HepG2 (cell line): ENCODE data around the gene SYMPK. TPM values are rescaled to one million over a fixed set of nuclear protein-coding genes. Genes with fewer than 3 reads are reported as not detected.

Experiments
- AGO2 ChIP-seq: fragments of 200-400 bp; formaldehyde crosslinking; optimal IDR thresholded peaks from 2 replicates; pipeline ENCODE3; 2017; ENCODE audit warnings: mild to moderate bottlenecking, low read depth, low read length, moderate library complexity
- KLF11 ChIP-seq: IDR thresholded peaks from 2 replicates; pipeline ENCODE4 v1.6.1; 2016; ENCODE audit warnings: missing compliant biosample characterization
- PATZ1 ChIP-seq: sonication (generic); formaldehyde crosslinking; IDR thresholded peaks from 2 replicates; pipeline ENCODE4 v1.4.0; 2020; ENCODE audit warnings: missing genetic modification reagents
- PBX3 ChIP-seq: sonication (generic); formaldehyde crosslinking; IDR thresholded peaks from 2 replicates; pipeline ENCODE4 v1.8.1; 2023; ENCODE audit warnings: missing genetic modification reagents, inconsistent platforms, borderline replicate concordance
- SRSF9 ChIP-seq: fragments of 200-400 bp; formaldehyde crosslinking; IDR thresholded peaks from 2 replicates; pipeline ENCODE4 v1.6.1; 2018; ENCODE audit warnings: borderline replicate concordance, mild to moderate bottlenecking, low read depth, low read length; ENCODE audit not compliant: insufficient read depth, poor library complexity, severe bottlenecking
- ZNF292 ChIP-seq: sonication (generic); formaldehyde crosslinking; IDR thresholded peaks from 2 replicates; pipeline ENCODE4 v1.8.1; 2022; ENCODE audit warnings: mild to moderate bottlenecking, low read depth, missing genetic modification reagents, borderline replicate concordance
- ZNF317 ChIP-seq: sonication (generic); formaldehyde crosslinking; IDR thresholded peaks from 2 replicates; pipeline ENCODE4 v1.5.0; 2020; ENCODE audit warnings: mild to moderate bottlenecking, missing genetic modification reagents
- ZNF562 ChIP-seq: sonication (generic); formaldehyde crosslinking; IDR thresholded peaks from 2 replicates; pipeline ENCODE4 v1.8.0; 2022; ENCODE audit warnings: missing genetic modification reagents, borderline replicate concordance
- ZNF790 ChIP-seq: sonication (generic); formaldehyde crosslinking; IDR thresholded peaks from 2 replicates; pipeline ENCODE4 v1.8.0; 2022; ENCODE audit warnings: missing genetic modification reagents, mild to moderate bottlenecking, borderline replicate concordance
- ZNF816 ChIP-seq: sonication (generic); formaldehyde crosslinking; IDR thresholded peaks from 2 replicates; pipeline ENCODE4 v1.8.0; 2022; ENCODE audit warnings: missing genetic modification reagents, mild to moderate bottlenecking, borderline replicate concordance
- polyA plus RNA-seq, 8 experiments: library from polyadenylated mRNA; depleted of rRNA in 3 of 8; stranded (reverse) in 7 of 8; unstranded in 1 of 8; fragments of >200 nt; fragmentation: Illumina TruSeq in 4 of 8; extraction: Trizol in 4 of 8; gene quantifications; 2 replicates each; pipeline versions ENCODE4 v1.2.1 to v1.2.3, GENCODE V29; 2011 to 2016; ENCODE audit warnings: low read depth in 4 of 8, missing spikeins in 1 of 8, mixed read lengths in 1 of 8; ENCODE audit not compliant: insufficient read depth in 1 of 8
- total RNA-seq, 5 experiments: library from RNA; depleted of rRNA; stranded (reverse); fragments of >200 nt; fragmentation: Illumina TruSeq; extraction: Trizol; gene quantifications; 2 replicates each; pipeline ENCODE4 v1.2.3, GENCODE V29; 2016; ENCODE audit warnings: low read depth in 1 of 5
- TF ChIP-seq, protein P1 (sequence below): sonication (generic); formaldehyde crosslinking; IDR thresholded peaks from 2 replicates; pipeline ENCODE4 v1.4.0; 2020; ENCODE audit warnings: mild to moderate bottlenecking, missing genetic modification reagents
- TF ChIP-seq, protein P2 (sequence below): sonication (generic); formaldehyde crosslinking; IDR thresholded peaks from 2 replicates; pipeline ENCODE4 v1.4.0; 2020; ENCODE audit warnings: low read depth, mild to moderate bottlenecking, missing genetic modification reagents
- TF ChIP-seq, protein P3 (sequence below): sonication (generic); formaldehyde crosslinking; IDR thresholded peaks from 2 replicates; pipeline ENCODE4 v1.8.1; 2023; ENCODE audit warnings: mild to moderate bottlenecking, moderate library complexity, missing genetic modification reagents

SYMPK gene
- total and polyA plus RNA-seq, 2 of the 13 experiments (the other 11 are each of a cell fraction or from before 2014, with no cell fraction given) = 21.9 to 55.7 TPM

- TF ChIP-seq, protein P1, sequence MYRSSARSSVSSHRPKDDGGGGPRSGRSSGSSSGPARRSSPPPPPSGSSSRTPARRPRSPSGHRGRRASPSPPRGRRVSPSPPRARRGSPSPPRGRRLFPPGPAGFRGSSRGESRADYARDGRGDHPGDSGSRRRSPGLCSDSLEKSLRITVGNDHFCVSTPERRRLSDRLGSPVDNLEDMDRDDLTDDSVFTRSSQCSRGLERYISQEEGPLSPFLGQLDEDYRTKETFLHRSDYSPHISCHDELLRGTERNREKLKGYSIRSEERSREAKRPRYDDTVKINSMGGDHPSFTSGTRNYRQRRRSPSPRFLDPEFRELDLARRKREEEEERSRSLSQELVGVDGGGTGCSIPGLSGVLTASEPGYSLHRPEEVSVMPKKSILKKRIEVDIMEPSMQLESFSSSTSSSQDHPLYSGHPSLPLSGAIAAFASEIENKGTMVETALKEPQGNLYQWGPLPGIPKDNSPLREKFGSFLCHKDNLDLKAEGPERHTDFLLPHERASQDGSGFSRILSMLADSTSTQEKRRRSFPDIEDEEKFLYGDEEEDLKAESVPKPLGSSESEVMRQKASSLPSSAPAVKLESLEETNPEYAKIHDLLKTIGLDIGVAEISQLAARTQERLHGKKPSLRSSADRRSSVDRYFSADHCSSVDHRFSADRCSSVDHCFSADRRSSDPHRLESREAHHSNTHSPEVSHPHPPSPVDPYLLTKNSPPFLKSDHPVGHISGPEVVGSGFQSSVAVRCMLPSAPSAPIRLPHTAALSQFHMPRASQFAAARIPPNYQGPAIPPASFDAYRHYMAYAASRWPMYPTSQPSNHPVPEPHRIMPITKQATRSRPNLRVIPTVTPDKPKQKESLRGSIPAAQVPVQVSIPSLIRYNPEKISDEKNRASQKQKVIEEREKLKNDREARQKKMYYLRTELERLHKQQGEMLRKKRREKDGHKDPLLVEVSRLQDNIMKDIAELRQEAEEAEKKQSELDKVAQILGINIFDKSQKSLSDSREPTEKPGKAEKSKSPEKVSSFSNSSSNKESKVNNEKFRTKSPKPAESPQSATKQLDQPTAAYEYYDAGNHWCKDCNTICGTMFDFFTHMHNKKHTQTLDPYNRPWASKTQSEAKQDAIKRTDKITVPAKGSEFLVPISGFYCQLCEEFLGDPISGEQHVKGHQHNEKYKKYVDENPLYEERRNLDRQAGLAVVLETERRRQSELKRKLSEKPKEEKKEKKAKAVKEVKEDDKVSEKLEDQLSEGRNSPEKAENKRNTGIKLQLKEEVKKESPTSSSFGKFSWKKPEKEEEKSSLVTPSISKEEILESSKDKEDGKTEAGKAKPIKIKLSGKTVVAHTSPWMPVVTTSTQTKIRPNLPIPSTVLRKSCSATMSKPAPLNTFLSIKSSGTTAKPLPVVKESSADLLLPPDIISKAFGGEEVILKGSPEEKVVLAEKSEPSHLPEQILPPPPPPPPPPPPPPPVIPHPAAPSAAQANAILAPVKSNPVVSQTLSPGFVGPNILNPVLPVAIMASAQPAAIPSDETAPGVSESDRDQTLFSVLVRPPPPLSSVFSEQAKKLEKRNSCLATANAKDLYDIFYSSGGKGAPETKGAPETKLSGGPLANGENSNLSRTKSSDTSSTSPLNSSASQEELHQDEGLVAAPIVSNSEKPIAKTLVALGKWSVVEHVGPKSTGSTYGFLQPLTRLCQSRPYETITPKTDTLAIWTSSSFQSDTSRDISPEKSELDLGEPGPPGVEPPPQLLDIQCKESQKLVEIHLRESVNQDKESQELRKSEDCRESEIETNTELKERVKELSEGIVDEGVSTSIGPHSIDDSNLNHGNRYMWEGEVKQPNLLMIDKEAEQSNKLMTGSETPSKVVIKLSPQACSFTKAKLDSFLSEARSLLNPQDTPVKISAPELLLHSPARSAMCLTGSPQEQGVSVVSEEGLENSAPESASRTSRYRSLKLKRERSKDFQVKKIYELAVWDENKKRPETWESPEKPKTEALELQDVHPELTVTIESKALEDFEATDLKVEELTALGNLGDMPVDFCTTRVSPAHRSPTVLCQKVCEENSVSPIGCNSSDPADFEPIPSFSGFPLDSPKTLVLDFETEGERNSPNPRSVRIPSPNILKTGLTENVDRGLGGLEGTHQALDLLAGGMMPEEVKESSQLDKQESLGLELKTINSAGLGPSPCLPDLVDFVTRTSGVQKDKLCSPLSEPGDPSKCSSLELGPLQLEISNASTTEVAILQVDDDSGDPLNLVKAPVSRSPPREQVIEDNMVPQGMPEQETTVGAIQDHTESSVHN (CRISPR knock-in tag) = peak; percentile 44; the same call in 1 of the 2 replicates
- TF ChIP-seq ZNF292 (CRISPR knock-in tag) (no peak), ZNF317 (CRISPR knock-in tag) (no peak), ZNF816 (CRISPR knock-in tag) (0 out of 2 replicates have a peak, but pooled peaks have one; percentile 19), SRSF9 (no peak), PATZ1 (CRISPR knock-in tag) (no peak), ZNF790 (CRISPR knock-in tag) (0 out of 2 replicates have a peak, but pooled peaks have one; percentile 33), AGO2 (peak; percentile 85), PBX3 (CRISPR knock-in tag) (no peak), ZNF562 (CRISPR knock-in tag) (no peak), KLF11 (no peak)
- TF ChIP-seq, protein P2, sequence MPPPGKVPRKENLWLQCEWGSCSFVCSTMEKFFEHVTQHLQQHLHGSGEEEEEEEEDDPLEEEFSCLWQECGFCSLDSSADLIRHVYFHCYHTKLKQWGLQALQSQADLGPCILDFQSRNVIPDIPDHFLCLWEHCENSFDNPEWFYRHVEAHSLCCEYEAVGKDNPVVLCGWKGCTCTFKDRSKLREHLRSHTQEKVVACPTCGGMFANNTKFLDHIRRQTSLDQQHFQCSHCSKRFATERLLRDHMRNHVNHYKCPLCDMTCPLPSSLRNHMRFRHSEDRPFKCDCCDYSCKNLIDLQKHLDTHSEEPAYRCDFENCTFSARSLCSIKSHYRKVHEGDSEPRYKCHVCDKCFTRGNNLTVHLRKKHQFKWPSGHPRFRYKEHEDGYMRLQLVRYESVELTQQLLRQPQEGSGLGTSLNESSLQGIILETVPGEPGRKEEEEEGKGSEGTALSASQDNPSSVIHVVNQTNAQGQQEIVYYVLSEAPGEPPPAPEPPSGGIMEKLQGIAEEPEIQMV (CRISPR knock-in tag) = no peak
- TF ChIP-seq, protein P3, sequence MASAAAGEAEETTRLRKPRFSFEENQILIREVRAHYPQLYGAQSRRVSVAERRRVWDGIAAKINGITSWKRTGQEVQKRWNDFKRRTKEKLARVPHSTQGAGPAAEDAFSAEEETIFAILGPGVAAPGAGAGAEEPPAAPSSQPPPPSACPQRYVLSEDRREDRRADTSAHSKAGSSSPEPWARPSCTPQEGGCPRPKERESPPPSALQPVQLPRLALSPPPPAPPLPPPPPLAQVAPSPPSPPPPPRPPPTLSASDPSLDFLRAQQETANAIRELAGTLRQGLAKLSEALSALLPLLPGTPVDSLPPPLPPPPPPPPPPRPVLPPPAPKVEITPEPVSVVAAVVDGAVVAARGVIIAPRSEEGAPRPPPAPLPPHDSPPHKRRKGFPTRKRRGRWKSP (CRISPR knock-in tag) = no peak
Measured at GRCh38 chr19:45883881-45884681, 21.1 kb upstream of the SYMPK start (continued).
